NB4 (cell line): ENCODE results near the gene PCNX3.

ENCODE experiments used
- DNase-seq: peaks from one replicate; pipeline ENCODE4 v3.0.0; 2010; ENCODE audit warnings: low read depth
- H3K4me3 ChIP-seq: one replicate; pipeline ENCODE4 v1.5.1; 2011; ENCODE audit warnings: mild to moderate bottlenecking, low read depth, low read length, moderate library complexity
- MYC ChIP-seq: IDR thresholded peaks from 2 replicates; pipeline ENCODE4 v1.6.1; 2011; ENCODE audit warnings: low read depth, low read length
- POLR2A ChIP-seq: IDR thresholded peaks from 2 replicates; pipeline ENCODE4 v1.6.1; 2011; ENCODE audit warnings: mild to moderate bottlenecking; ENCODE audit not compliant: insufficient read length; ENCODE audit errors: extremely low read depth
- TF ChIP-seq, protein P1 (sequence below): IDR thresholded peaks from 2 replicates; pipeline ENCODE4 v1.6.1; 2011; ENCODE audit warnings: low read depth, low read length
- TF ChIP-seq, protein P2 (sequence below): IDR thresholded peaks from one replicate; pipeline ENCODE4 v1.5.1; 2012; ENCODE audit warnings: low read depth, low read length

Gene PCNX3

DNA sequence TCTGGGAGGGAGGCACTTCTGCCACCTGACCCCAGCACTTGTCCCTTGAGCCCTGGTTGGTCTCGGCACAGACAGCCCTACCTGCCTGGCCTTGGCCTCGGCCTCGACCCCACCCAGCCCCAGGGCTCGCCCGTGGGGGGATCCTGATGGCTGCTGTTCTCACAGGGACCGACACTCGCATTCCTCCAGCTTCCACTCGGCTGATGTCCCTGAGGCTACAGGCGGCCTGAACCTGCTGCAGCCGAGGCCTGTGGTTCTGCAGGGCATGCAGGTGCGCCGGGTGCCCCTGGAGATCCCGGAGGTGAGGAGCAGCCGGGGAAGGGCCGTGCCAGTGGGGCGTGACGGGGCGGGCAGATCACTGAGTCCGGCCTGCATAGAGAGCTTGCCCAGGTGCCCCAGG lies 5.1 kb downstream of the PCNX3 start:
- DNase-seq, result no peak
- TF ChIP-seq, protein P1, sequence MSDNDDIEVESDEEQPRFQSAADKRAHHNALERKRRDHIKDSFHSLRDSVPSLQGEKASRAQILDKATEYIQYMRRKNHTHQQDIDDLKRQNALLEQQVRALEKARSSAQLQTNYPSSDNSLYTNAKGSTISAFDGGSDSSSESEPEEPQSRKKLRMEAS, result no peak
- TF ChIP-seq, protein P2, sequence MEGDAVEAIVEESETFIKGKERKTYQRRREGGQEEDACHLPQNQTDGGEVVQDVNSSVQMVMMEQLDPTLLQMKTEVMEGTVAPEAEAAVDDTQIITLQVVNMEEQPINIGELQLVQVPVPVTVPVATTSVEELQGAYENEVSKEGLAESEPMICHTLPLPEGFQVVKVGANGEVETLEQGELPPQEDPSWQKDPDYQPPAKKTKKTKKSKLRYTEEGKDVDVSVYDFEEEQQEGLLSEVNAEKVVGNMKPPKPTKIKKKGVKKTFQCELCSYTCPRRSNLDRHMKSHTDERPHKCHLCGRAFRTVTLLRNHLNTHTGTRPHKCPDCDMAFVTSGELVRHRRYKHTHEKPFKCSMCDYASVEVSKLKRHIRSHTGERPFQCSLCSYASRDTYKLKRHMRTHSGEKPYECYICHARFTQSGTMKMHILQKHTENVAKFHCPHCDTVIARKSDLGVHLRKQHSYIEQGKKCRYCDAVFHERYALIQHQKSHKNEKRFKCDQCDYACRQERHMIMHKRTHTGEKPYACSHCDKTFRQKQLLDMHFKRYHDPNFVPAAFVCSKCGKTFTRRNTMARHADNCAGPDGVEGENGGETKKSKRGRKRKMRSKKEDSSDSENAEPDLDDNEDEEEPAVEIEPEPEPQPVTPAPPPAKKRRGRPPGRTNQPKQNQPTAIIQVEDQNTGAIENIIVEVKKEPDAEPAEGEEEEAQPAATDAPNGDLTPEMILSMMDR, result no peak
- no peak for TF ChIP-seq POLR2A
- no peak for TF ChIP-seq MYC
- no peak overlapping the region for H3K4me3 ChIP-seq

DNA sequence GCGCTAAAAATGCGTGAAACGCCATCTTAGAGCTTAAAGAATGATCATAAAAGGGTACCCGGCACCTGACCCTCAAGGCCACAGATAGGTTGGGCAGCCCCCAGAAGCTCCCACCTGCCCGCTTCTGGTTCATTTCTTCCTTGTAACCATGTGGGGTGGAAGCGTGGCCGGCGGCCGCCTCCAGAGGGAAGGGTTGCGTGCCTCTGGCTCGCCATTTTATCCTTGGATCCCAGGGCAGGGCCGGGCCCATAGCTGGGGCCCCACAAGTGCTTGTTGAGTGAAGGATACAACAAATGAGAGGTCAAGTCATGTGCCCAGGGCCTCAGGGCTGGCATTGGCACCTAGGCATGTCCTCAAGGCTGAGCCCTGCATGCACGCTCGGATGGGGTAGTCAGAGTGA lies 5.9 kb downstream of the PCNX3 start:
- no peak for DNase-seq
- no peak overlapping the region for H3K4me3 ChIP-seq
- TF ChIP-seq, protein P2, result no peak
- TF ChIP-seq MYC (no peak), POLR2A (no peak)
- TF ChIP-seq, protein P1, result no peak

DNA sequence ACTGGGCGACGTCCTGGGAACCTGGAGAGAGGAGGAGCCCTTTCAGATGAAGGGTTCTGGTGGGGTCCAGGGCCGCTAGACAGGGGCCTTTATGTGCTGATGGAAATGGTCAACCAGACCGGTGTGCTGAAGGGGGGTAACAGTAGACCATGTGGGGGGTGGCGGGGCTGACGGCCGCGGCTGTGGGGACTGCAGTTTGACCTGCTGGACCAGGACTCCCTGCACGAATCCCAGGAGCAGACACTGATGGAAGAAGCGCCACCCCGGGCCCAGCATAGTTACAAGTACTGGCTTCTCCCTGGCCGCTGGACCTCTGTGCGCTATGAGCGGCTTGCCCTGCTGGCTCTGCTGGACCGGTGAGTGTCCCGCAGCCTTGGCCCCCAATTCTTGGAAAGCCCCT lies 6.4 kb downstream of the PCNX3 start:
- H3K4me3 ChIP-seq, result no peak overlapping the region
- TF ChIP-seq MYC (no peak), POLR2A (no peak)
- TF ChIP-seq, protein P2, result no peak
- TF ChIP-seq, protein P1, result no peak
- no peak for DNase-seq

DNA sequence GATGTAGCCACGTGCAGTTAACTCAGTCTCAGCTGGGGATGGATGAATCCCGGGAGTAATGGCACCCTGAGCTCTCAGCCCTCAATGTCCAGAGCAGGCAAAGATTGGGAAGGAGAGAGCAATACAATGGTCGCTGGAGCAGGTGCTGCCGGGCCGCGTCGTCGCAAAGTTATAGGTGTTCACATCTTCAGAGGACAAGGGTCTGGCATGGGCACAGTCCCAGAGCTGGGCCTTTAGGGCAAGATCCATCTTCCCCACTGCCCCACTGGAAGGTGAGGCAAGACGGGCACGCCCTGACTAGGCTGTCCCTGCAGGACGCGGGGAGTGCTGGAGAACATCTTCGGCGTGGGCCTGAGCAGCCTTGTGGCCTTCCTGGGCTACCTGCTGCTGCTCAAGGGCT lies 7.6 kb downstream of the PCNX3 start:
- no peak for DNase-seq
- no peak overlapping the region for H3K4me3 ChIP-seq
- TF ChIP-seq POLR2A (no peak), MYC (no peak)
- TF ChIP-seq, protein P1, result no peak
- TF ChIP-seq, protein P2, result no peak

DNA sequence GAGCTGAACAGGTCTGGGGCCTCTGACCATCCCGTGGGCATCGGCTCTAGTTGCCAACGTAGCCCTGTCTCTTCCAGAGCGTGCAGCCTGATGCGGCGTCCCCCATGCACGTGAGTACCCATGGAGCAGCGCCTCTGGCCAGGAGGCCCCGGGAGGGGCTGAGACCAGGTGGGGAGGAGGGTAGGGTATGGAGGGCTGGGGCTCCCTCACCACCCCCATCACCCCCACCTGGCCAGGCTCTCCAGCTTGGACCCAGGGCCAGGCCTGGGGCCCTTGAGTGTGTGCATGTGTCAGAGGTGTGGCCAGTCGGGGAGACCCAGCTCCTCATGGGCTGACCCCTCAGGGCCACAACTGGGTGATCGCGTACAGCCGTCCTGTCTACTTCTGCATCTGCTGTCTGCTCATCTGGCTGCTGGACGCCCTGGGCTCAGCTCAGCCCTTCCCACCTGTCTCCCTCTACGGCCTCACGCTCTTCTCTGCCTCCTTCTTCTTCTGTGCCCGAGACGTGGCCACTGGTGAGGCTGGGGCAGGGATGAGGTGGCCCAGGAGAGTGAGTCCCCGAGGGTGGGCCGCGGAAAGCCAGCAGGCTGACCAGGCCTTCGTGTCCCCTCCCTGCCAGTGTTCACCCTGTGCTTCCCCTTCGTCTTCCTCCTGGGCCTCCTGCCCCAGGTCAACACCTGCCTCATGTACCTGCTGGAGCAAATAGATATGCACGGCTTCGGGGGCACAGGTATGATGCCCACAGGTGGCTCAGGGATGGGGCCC lies 8.5 kb downstream of the PCNX3 start:
- no peak for DNase-seq
- TF ChIP-seq, protein P2, result no peak
- TF ChIP-seq, protein P1, result no peak
- TF ChIP-seq MYC (no peak), POLR2A (no peak)
- no peak overlapping the region for H3K4me3 ChIP-seq

DNA sequence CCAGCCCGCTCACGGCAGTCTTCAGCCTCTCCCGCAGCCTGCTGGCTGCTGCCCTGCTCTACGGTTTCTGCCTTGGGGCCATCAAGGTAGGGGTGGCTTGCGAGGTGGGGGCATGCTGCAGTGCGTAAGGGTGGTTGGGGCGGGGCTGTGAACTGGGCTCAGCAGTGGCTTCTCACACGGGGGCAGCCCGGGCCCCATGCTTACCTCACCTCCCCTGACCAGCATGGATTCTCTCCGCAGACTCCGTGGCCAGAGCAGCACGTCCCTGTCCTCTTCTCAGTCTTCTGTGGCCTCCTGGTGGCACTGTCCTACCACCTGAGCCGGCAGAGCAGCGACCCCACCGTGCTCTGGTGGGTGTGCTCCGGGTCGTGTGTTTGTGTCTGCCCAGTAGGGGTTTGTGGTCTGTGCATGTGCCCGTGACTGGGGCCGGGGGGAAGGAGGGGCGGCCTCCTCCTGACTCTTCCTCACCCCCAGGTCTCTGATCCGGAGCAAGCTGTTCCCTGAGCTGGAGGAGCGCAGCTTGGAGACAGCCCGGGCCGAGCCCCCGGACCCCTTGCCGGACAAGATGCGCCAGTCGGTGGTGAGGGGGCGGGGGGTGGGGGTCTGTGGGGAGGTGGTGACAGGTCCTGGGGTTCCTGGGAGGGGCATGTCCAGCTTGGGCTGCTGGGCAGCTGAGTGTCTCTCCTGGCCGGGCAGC lies 9.5 kb downstream of the PCNX3 start:
- DNase-seq, result no peak
- TF ChIP-seq MYC (no peak), POLR2A (no peak)
- TF ChIP-seq, protein P2, result no peak
- TF ChIP-seq, protein P1, result no peak

More for the DNA sequence above, 9.5 kb downstream of the PCNX3 start:
- no peak overlapping the region for H3K4me3 ChIP-seq
